DOHH2 (cell line): Measurements from ENCODE around the gene NUBP2.

Experiments
- H3F3A ChIP-seq: fragments of 200-600 bp; sonication (generic), shearing (Covaris generic); 2 replicates; pipeline ENCODE4 v1.6.0; 2016; ENCODE audit warnings: antibody characterized with exemption, mild to moderate bottlenecking; ENCODE audit not compliant: control insufficient read depth, insufficient read depth
- H3K27ac ChIP-seq: fragments of 200-600 bp; sonication (generic); 2 replicates; pipeline ENCODE4 v1.5.1; 2014; ENCODE audit warnings: low read depth, mild to moderate bottlenecking, low read length, moderate library complexity
- H3K27me3 ChIP-seq: fragments of 200-600 bp; sonication (generic); 2 replicates; pipeline ENCODE4 v1.6.1; 2014; ENCODE audit warnings: mild to moderate bottlenecking, low read length, mixed read lengths; ENCODE audit not compliant: control insufficient read depth
- H3K36me3 ChIP-seq: fragments of 200-600 bp; sonication (generic); 2 replicates; pipeline ENCODE4 v1.6.1; 2014; ENCODE audit warnings: mild to moderate bottlenecking, low read length, moderate library complexity, mixed read lengths; ENCODE audit not compliant: control insufficient read depth
- H3K4me1 ChIP-seq: fragments of 200-600 bp; sonication (generic); 2 replicates; pipeline ENCODE4 v1.6.1; 2014; ENCODE audit warnings: mild to moderate bottlenecking, low read length, mixed read lengths; ENCODE audit not compliant: control insufficient read depth
- H3K4me2 ChIP-seq: fragments of 200-600 bp; sonication (generic); 2 replicates; pipeline ENCODE4 v1.6.0; 2014; ENCODE audit warnings: mild to moderate bottlenecking, low read length, moderate library complexity
- H3K4me3 ChIP-seq: fragments of 200-600 bp; sonication (generic); 2 replicates; pipeline ENCODE4 v1.5.1; 2014; ENCODE audit warnings: mild to moderate bottlenecking, low read length, mixed read lengths
- H3K79me2 ChIP-seq: fragments of 200-600 bp; sonication (generic); 2 replicates; pipeline ENCODE4 v1.6.1; 2014; ENCODE audit warnings: mild to moderate bottlenecking, low read length, mixed read lengths; ENCODE audit not compliant: control insufficient read depth
- H3K9me2 ChIP-seq: fragments of 200-600 bp; sonication (generic); replicated peaks from 2 replicates; pipeline ENCODE4 v1.6.1; 2014; ENCODE audit warnings: mild to moderate bottlenecking, low read length, mixed read lengths; ENCODE audit not compliant: control insufficient read depth
- H3K9me3 ChIP-seq: fragments of 200-600 bp; sonication (generic); 2 replicates; pipeline ENCODE4 v1.6.1; 2014; ENCODE audit warnings: antibody characterized with exemption, low read length, mixed read lengths; ENCODE audit not compliant: control insufficient read depth, insufficient read depth
- H4K20me1 ChIP-seq: fragments of 200-600 bp; sonication (generic); 2 replicates; pipeline ENCODE4 v1.6.0; 2014; ENCODE audit warnings: low read depth, mild to moderate bottlenecking, antibody characterized with exemption, low read length, moderate library complexity; ENCODE audit not compliant: control insufficient read depth, insufficient read depth
- CTCF ChIP-seq: fragments of 200-600 bp; sonication (generic); IDR thresholded peaks from one replicate; pipeline ENCODE4 v1.5.1; 2014; ENCODE audit warnings: antibody characterized with exemption, mild to moderate bottlenecking, low read depth, low read length; ENCODE audit not compliant: poor library complexity, severe bottlenecking
- EZH2phosphoT487 ChIP-seq: fragments of 200-600 bp; sonication (generic); IDR thresholded peaks from 2 replicates; pipeline ENCODE4 v1.6.1; 2017; ENCODE audit warnings: borderline replicate concordance, mild to moderate bottlenecking, antibody characterized with exemption, low read length, moderate library complexity, mixed read lengths

Gene NUBP2

GRCh38 chr16:1810106-1810505 lies 27.3 kb downstream of the NUBP2 start:
- Histone ChIP-seq H3K9me3 (no peaks in the 10 kb centered on the region), H3K4me2 (no peak overlapping the region), H3K9me2 (no peaks in the 10 kb centered on the region), H3K79me2 (no peaks in the 10 kb centered on the region), H4K20me1 (no peaks in the 10 kb centered on the region), H3K36me3 (no peaks in the 10 kb centered on the region), H3F3A (no peaks in the 10 kb centered on the region), H3K27me3 (no peaks in the 10 kb centered on the region), H3K27ac (no peak overlapping the region), H3K4me1 (no peaks in the 10 kb centered on the region), H3K4me3 (no peak overlapping the region)
- no peak for TF ChIP-seq CTCF
- TF ChIP-seq EZH2phosphoT487, result no peak

GRCh38 chr16:1810536-1810935 lies 27.8 kb downstream of the NUBP2 start:
- Histone ChIP-seq H3K27ac (no peak overlapping the region), H3K4me2 (no peak overlapping the region), H3K79me2 (no peaks in the 10 kb centered on the region), H3K4me1 (no peaks in the 10 kb centered on the region), H3F3A (no peaks in the 10 kb centered on the region), H4K20me1 (no peaks in the 10 kb centered on the region), H3K9me3 (no peaks in the 10 kb centered on the region), H3K4me3 (no peak overlapping the region), H3K9me2 (no peaks in the 10 kb centered on the region), H3K36me3 (no peaks in the 10 kb centered on the region), H3K27me3 (no peaks in the 10 kb centered on the region)
- no peak for TF ChIP-seq CTCF
- TF ChIP-seq EZH2phosphoT487, result no peak

- no peak overlapping the region for H3K4me2 ChIP-seq
- no peaks in the 10 kb centered on the region for H3K4me1 ChIP-seq
- H3K27ac ChIP-seq, result no peak overlapping the region
- no peaks in the 10 kb centered on the region for H3K27me3 ChIP-seq
- H4K20me1 ChIP-seq, result no peaks in the 10 kb centered on the region
- no peaks in the 10 kb centered on the region for H3K36me3 ChIP-seq
- TF ChIP-seq EZH2phosphoT487 (no peak), CTCF (no peak)
- H3K4me3 ChIP-seq, result no peak overlapping the region
- H3F3A ChIP-seq, result no peaks in the 10 kb centered on the region
- H3K79me2 ChIP-seq, result no peaks in the 10 kb centered on the region
- no peaks in the 10 kb centered on the region for H3K9me3 ChIP-seq
- no peaks in the 10 kb centered on the region for H3K9me2 ChIP-seq
Measured at GRCh38 chr16:1812732-1813163, 30.0 kb downstream of the NUBP2 start.

GRCh38 chr16:1815461-1815860 lies 32.7 kb downstream of the NUBP2 start:
- Histone ChIP-seq H3K27ac (no peak overlapping the region), H4K20me1 (no peaks in the 10 kb centered on the region), H3K4me1 (no peaks in the 10 kb centered on the region), H3K9me3 (no peaks in the 10 kb centered on the region), H3K36me3 (no peaks in the 10 kb centered on the region), H3F3A (no peaks in the 10 kb centered on the region), H3K27me3 (no peaks in the 10 kb centered on the region), H3K9me2 (no peaks in the 10 kb centered on the region), H3K4me2 (no peak overlapping the region), H3K79me2 (no peaks in the 10 kb centered on the region), H3K4me3 (no peak overlapping the region)
- TF ChIP-seq EZH2phosphoT487 (no peak), CTCF (no peak)
